ENCODE measurements around the gene AURKAIP1.
A peak's percentile ranks its signal among the peaks of the same experiment; 100 is the strongest.

The AURKAIP1 gene

GRCh38 chr1:1359664-1360468 is 15.1 kb downstream of the AURKAIP1 start:
- DNase-seq: no peak

GRCh38 chr1:1359308-1359663 is 15.7 kb downstream of the AURKAIP1 start:
- DNase-seq: no peak

DNA sequence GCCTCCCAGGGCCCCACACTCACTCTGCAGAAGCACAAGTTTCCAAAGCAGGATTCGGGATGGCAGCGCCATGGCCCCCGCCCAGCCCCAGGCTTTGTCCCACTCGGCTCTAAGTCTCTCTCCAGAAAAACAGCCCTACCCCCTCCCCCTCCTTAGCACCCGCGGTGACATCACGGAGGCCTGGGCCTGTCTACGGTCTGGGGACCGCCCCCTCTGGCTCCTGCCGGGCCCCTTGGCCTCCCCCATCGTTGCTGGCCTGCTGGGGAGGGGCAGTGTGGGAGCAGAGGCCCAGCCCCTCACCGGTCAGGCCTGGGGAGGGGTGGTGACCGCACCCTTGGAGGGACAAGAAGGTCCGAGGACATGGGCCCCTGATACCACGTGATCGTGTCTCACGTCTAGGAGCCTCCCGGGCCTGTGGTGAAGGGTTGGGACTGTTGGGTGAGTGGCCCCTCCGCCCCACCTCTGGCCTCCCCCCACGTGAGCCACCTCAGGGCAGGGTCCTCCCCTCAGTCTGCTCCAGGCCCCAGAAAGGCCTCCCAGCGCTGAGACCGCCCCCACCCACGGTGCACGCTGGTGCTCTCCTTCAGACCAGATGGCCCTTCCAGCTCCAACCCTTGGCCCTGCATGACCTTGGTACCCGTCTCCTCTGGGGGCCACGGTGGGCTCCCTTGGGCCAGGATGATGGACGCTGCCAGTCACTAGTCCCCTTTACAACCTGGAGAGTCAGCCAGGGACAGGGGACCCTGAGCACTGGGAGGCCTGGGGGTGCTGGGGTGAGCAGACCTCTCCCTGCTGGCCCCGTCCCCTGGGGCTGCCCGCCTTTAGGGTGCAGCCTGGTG is 16.4 kb downstream of the AURKAIP1 start, which contains the start of gene MXRA8:
Gene MXRA8 (minus strand): TSS at position 123 of the 839 bp plus-strand sequence. CDS start 51 bp downstream, at position 72.
- DNase-seq: no peak

DNA sequence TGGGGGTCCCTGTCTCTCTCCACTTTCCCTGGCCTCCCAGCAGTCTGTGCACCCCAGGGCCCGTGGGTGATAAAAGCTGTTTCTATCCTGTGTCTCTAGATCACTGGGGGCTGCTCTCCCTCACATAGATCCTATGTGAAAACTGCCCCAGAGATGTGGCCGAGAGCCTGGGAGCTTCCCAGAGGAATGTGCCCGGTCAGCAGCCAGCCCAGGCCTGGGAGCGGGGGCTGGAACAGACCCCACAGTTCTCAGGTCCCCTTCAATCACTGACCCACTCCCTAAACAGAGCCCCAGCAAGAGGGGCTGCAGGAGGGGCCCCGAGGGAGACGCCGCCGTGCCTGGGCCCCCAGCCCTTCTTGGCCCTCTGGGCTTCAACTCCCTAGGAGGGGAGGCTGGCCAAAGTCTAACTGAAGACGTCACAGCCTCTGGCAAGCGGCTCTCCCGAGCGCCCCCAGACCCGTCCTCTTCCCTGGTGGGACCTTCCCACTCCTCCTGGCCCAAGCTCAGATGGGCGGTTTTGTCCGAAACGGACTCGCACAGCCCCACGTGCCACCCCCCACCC is 17.1 kb downstream of the AURKAIP1 start:
- DNase-seq: no peak

GRCh38 chr1:1356796-1357401 is 18.1 kb downstream of the AURKAIP1 start:
- no peak for DNase-seq

- no peak for DNase-seq
These were observed 18.7 kb downstream of the AURKAIP1 start for GRCh38 chr1:1356166-1356795.

- no peak for DNase-seq
These were observed 19.6 kb downstream of the AURKAIP1 start for GRCh38 chr1:1355416-1355815.

GRCh38 chr1:1354271-1355247 is 20.4 kb downstream of the AURKAIP1 start:
- DNase-seq: no peak

DNA sequence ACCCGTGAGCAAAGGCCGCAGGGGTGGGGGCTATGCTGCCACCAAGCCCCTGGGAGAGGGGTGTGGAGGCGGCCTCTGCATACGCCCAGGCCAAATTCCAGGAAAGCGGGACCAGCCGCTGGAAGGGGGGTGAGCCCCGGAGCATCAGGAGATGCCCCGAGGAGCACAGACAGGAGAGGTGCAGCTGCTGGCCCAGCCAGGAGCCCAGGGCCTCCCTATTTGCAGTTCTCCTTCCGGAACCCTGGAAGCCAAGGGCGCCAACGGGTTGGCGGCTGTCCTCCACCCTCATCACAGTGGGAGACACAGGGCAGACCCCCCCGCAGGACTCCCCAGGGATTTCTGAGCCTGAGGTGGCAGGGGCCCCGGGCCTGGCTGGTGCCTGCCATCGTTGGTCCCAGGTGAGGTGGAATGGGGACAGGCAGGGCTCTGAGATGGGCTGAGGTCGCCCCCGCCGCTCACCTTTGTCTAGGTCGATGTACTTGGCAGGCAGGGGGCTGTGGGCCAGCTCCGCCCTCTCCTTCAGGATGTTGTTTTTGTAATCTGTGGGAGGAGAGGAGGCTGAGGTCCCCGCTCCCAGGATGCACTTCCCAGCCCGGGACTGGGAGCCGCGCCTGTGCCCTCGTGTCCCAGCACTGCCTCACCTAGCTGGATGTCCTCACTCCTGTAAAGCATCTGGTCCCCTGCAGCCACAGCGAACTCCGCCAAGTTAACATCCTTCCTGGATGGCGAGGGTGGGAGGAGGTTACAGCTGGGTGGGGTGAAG is 21.4 kb downstream of the AURKAIP1 start:
- no peak for DNase-seq

DNA sequence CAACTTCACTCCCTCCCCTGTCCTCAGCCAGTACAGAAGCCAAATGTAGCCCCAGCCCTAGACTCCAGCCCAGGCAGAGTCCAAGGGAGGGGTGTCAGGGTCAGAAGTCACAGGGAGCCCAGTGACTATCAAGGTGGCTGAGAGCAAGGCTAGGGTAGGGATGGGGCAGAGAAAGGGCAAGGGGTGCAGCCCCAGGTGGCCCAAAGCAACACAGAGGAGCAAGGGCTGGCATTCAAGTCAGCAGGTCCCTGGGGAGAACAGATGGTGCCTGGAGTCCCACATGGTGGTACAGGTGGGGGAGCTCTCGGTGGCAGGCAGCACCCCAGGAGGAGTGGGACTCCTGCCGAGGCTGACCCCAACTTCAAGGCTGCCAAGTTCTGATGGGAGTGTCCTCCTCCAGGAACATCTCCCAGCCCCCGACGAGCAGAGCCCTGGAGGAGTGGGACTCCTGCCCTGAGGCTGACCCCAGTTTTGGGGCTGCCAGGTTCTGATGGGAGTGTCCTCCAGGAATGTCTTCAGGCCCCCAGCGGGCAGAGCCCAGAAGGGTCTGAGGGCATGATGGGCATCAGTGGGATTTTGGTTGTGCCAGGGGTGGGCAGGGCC is 22.1 kb downstream of the AURKAIP1 start:
- no peak for DNase-seq

GRCh38 chr1:1351511-1352427 is 23.2 kb downstream of the AURKAIP1 start:
- DNase-seq: no peak

- peak; percentile 66 for DNase-seq
These were observed 25.6 kb downstream of the AURKAIP1 start, which contains the start of gene DVL1 for GRCh38 chr1:1349256-1350012. Gene DVL1 (minus strand): TSS chr1:1349418. CDS start chr1:1349065, 353 bp downstream.

GRCh38 chr1:1348420-1349255 is 26.4 kb downstream of the AURKAIP1 start:
- no peak for DNase-seq

DNA sequence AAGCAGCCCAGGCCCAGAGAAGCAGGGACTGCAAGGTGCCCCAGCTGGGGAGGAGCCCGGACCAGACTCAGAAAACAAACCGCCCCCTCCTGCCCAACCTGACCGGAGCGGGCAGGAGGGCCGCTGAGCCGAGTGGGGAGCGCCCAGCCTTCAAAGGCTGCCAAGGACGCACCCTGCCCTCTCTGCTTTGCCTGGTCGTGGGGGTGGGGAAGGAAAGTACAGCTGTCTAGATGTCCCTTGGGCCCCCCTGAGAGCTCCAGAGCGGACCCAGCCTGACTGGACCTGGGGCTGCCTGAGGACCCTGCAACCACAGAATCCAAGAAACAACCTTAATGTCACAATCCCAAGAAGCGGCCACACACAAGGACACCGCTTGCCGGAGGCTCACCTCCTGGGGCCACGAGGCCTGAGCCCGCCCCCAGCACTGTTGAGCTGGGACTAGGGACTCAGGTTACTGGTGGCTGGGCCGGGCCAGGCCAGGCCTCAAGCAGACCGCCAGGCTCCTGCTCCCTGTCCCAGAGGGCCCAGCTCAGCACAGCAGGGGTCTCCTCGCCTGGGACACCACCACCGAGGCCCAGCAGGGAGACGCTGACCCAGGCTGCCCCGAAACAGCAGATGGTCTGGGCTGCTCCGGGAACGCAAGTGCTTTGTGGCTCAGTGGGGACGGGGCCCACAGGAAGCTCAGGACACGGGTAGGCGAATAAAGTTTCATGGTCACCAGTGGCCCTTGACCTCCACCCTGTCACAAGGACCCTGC is 27.2 kb downstream of the AURKAIP1 start:
- no peak for DNase-seq

GRCh38 chr1:1347026-1347595 is 27.9 kb downstream of the AURKAIP1 start:
- DNase-seq: no peak

GRCh38 chr1:1346501-1346890 is 28.5 kb downstream of the AURKAIP1 start:
- no peak for DNase-seq
